Measurements from ENCODE around the gene NME3. TPM values are rescaled to one million over a fixed set of nuclear protein-coding genes. Genes with fewer than 3 reads are reported as not detected.

Gene NME3
- total and polyA plus RNA-seq, 2 donors from 2014 or later = 70.8 to 123 TPM

GRCh38 chr16:1761751-1762150 lies 9.6 kb downstream of the NME3 start:
- Histone ChIP-seq H3K4me3 (ENCODE audit: low read length in 3 of 3) (no peak overlapping the region), H3K27me3 (ENCODE audit: control insufficient read depth, insufficient read depth, low read length) (no peaks in the 10 kb centered on the region), H3K9me3 (ENCODE audit: control insufficient read depth in 2 of 3, insufficient read depth in 1 of 3, low read length in 3 of 3) (no peaks in the 10 kb centered on the region), H3K4me1 (ENCODE audit: control insufficient read depth in 2 of 3, insufficient read depth in 2 of 3, low read depth in 1 of 3, low read length in 3 of 3) (no peaks in the 10 kb centered on the region), H3K36me3 (ENCODE audit: control insufficient read depth in 2 of 3, insufficient read depth in 3 of 3, low read length in 3 of 3) (peaks cover 0 to 14% (median 6%) of the 10 kb centered on the region in 3 donors), H3K9ac (ENCODE audit: low read length in 3 of 3) (no peak overlapping the region), H3K27ac (ENCODE audit: low read depth in 2 of 2, low read length in 2 of 2) (no peak overlapping the region)
- DNase-seq (no peak), FAIRE-seq (no peak)
- TF ChIP-seq, protein P1, sequence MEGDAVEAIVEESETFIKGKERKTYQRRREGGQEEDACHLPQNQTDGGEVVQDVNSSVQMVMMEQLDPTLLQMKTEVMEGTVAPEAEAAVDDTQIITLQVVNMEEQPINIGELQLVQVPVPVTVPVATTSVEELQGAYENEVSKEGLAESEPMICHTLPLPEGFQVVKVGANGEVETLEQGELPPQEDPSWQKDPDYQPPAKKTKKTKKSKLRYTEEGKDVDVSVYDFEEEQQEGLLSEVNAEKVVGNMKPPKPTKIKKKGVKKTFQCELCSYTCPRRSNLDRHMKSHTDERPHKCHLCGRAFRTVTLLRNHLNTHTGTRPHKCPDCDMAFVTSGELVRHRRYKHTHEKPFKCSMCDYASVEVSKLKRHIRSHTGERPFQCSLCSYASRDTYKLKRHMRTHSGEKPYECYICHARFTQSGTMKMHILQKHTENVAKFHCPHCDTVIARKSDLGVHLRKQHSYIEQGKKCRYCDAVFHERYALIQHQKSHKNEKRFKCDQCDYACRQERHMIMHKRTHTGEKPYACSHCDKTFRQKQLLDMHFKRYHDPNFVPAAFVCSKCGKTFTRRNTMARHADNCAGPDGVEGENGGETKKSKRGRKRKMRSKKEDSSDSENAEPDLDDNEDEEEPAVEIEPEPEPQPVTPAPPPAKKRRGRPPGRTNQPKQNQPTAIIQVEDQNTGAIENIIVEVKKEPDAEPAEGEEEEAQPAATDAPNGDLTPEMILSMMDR (IDR thresholded peaks at IDR 0.05; ENCODE audit: borderline replicate concordance, extremely low read depth, insufficient read depth) = no peak
- intact Hi-C loops (cut with DNase I) = no loop called here

DNA sequence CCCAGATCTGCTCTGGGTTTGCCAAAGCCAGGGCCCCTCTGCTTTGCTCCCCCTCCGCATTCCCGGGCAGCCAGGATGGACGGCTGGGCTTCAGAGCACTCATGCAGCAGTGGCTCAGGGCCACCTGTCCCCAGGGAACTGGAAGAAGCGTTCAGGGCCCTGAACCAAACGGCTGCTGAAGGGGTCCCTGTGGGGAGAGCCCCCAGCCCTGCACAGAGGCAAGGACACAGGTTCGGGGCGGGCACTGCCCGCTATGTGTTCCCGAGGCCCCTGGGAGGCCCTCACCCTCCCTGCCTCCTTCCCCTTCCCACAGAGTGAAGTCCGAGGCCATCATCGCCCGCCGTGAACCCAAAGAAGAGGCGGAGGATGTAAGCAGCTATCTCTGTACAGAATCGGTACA lies 10.4 kb downstream of the NME3 start:
- TF ChIP-seq, protein P1 (IDR thresholded peaks at IDR 0.05; ENCODE audit: borderline replicate concordance, extremely low read depth, insufficient read depth) = no peak
- H3K27me3 ChIP-seq (ENCODE audit: control insufficient read depth, insufficient read depth, low read length) = no peaks in the 10 kb centered on the region
- H3K27ac ChIP-seq (ENCODE audit: low read depth in 2 of 2, low read length in 2 of 2) = no peak overlapping the region
- H3K36me3 ChIP-seq (ENCODE audit: control insufficient read depth in 2 of 3, insufficient read depth in 3 of 3, low read length in 3 of 3) = peaks cover 0 to 14% (median 6%) of the 10 kb centered on the region in 3 donors
- H3K9me3 ChIP-seq (ENCODE audit: control insufficient read depth in 2 of 3, insufficient read depth in 1 of 3, low read length in 3 of 3) = no peaks in the 10 kb centered on the region
- intact Hi-C loops (cut with DNase I) = no loop called here
- no peaks in the 10 kb centered on the region for H3K4me1 ChIP-seq (ENCODE audit: control insufficient read depth in 2 of 3, insufficient read depth in 2 of 3, low read depth in 1 of 3, low read length in 3 of 3)
- H3K9ac ChIP-seq (ENCODE audit: low read length in 3 of 3) = no peak overlapping the region
- FAIRE-seq (no peak), DNase-seq (no peak)
- no peak overlapping the region for H3K4me3 ChIP-seq (ENCODE audit: low read length in 3 of 3)

DNA sequence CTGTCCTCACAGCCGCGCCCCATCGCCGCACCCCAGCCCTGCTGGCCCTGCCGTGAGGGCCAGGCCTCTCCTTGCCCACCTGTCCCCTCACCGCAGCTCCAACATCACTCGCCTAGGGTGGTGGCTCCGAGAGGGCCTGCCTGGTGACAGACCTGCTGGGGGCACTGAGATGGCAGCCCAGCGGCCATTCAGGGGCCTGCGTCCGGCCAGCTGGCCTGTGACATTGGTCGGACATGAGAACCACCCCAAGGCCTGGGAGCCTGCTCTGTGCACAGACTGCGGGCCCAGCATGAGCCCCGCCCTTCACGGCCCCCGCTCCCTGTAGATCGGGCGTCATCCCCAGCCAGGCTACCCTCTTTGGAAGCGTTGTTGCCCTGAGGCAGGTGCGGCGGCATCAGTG lies 11.8 kb downstream of the NME3 start:
- no peaks in the 10 kb centered on the region for H3K9me3 ChIP-seq (ENCODE audit: control insufficient read depth in 2 of 3, insufficient read depth in 1 of 3, low read length in 3 of 3)
- H3K27me3 ChIP-seq (ENCODE audit: control insufficient read depth, insufficient read depth, low read length) = no peaks in the 10 kb centered on the region
- TF ChIP-seq, protein P1 (IDR thresholded peaks at IDR 0.05; ENCODE audit: borderline replicate concordance, extremely low read depth, insufficient read depth) = no peak
- intact Hi-C loops (cut with DNase I) = no loop called here
- H3K4me1 ChIP-seq (ENCODE audit: control insufficient read depth in 2 of 3, insufficient read depth in 2 of 3, low read depth in 1 of 3, low read length in 3 of 3) = no peaks in the 10 kb centered on the region
- H3K4me3 ChIP-seq (ENCODE audit: low read length in 3 of 3) = no peak overlapping the region
- no peak overlapping the region for H3K27ac ChIP-seq (ENCODE audit: low read depth in 2 of 2, low read length in 2 of 2)
- no peak overlapping the region for H3K9ac ChIP-seq (ENCODE audit: low read length in 3 of 3)
- DNase-seq (no peak), FAIRE-seq (no peak)
- peaks cover 0 to 7% (median 6%) of the 10 kb centered on the region in 3 donors for H3K36me3 ChIP-seq (ENCODE audit: control insufficient read depth in 2 of 3, insufficient read depth in 3 of 3, low read length in 3 of 3)

GRCh38 chr16:1758923-1759322 lies 12.4 kb downstream of the NME3 start:
- no peaks in the 10 kb centered on the region for H3K4me1 ChIP-seq (ENCODE audit: control insufficient read depth in 2 of 3, insufficient read depth in 2 of 3, low read depth in 1 of 3, low read length in 3 of 3)
- FAIRE-seq (no peak), DNase-seq (no peak)
- no peaks in the 10 kb centered on the region for H3K27me3 ChIP-seq (ENCODE audit: control insufficient read depth, insufficient read depth, low read length)
- H3K27ac ChIP-seq (ENCODE audit: low read depth in 2 of 2, low read length in 2 of 2) = no peak overlapping the region
- H3K4me3 ChIP-seq (ENCODE audit: low read length in 3 of 3) = no peak overlapping the region
- intact Hi-C loops (cut with DNase I) = no loop called here
- H3K9ac ChIP-seq (ENCODE audit: low read length in 3 of 3) = no peak overlapping the region
- peaks cover 0 to 7% (median 6%) of the 10 kb centered on the region in 3 donors for H3K36me3 ChIP-seq (ENCODE audit: control insufficient read depth in 2 of 3, insufficient read depth in 3 of 3, low read length in 3 of 3)
- H3K9me3 ChIP-seq (ENCODE audit: control insufficient read depth in 2 of 3, insufficient read depth in 1 of 3, low read length in 3 of 3) = no peaks in the 10 kb centered on the region
- TF ChIP-seq, protein P1 (IDR thresholded peaks at IDR 0.05; ENCODE audit: borderline replicate concordance, extremely low read depth, insufficient read depth) = no peak
